ENCODE measurements around the gene GOLGA6L2.

Gene GOLGA6L2

DNA sequence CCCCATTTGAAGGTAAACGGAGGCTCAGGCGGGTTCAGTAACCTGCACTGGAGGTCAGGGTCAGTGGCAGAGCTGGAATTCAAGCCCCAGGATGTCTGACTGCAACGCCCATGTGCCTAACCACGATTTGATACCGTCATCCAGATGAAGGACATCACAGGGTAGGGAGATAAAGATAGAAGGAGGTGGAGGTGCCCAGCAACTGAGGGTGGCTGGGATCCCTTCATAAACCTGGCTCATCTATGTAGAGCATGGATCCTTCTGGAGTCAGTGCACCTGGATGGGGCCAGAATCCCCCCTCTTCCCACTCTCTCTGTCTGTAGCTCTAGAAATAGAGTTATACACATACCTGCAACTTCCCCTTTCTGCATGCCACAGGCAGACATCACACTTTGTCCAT, 51.2 kb downstream of the GOLGA6L2 start:
- no peaks in the 10 kb centered on the region for H3K27me3 ChIP-seq (ENCODE audit: low read length)
- no peak overlapping the region for H3K9ac ChIP-seq (ENCODE audit: low read length)
- H3K4me3 ChIP-seq (ENCODE audit: insufficient read depth, low read length, poor library complexity, severe bottlenecking): no peak overlapping the region
- no peak overlapping the region for H2AFZ ChIP-seq (ENCODE audit: low read depth, low read length, severe bottlenecking)
- no peaks in the 10 kb centered on the region for H3K9me3 ChIP-seq (ENCODE audit: insufficient read depth, low read length)
- no peaks in the 10 kb centered on the region for H4K20me1 ChIP-seq (ENCODE audit: low read depth, low read length)
- no peaks in the 10 kb centered on the region for H3K36me3 ChIP-seq (ENCODE audit: low read length)
- no peak overlapping the region for H3K27ac ChIP-seq (ENCODE audit: low read depth, low read length)
- TF ChIP-seq EZH2phosphoT487 (conservative IDR thresholded peaks at IDR 0.05; ENCODE audit: low read length): no peak
- TF ChIP-seq CTCF (IDR thresholded peaks at IDR 0.05; ENCODE audit: insufficient read depth, low read length, poor library complexity, severe bottlenecking): no peak
- H3K4me2 ChIP-seq (ENCODE audit: low read depth, low read length, poor library complexity, severe bottlenecking): no peak overlapping the region
- no peaks in the 10 kb centered on the region for H3K79me2 ChIP-seq (ENCODE audit: insufficient read depth, low read length)
- no peaks in the 10 kb centered on the region for H3K9me2 ChIP-seq (replicated peaks; ENCODE audit: insufficient read depth, low read length)
- no peaks in the 10 kb centered on the region for H3F3A ChIP-seq (ENCODE audit: insufficient read depth)

DNA sequence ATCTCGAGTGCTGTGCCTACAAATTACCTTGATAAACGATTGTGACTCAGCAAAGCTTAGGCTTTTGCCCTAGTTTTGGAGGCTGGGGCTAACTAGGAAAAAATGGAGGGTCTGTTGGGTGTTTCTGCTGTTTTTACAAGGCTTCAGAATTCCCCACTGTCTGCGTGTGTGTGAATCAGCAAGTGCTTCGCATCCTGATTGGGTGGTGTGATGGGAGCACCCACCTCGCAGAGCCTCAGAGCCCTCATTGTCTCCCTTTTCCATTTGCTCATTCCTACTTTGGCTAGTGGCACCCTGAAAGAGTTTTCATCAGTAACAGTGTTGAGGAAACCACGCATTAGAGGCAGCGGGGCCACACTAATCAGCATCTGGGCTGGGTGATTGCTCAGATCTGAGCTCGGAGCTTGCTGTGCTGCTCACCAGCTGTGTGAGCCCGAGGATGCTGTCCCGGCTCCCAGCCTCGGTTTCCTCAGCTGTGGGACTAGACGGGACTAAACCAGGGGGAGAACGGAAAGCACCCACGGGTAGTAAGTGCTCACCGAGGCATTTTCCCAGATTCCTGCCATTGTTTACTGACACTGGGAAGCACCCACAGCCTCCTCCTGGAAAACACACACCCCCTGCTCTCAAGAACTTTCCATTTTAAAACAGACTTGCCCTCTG, 51.9 kb downstream of the GOLGA6L2 start:
- H3K9me2 ChIP-seq (replicated peaks; ENCODE audit: insufficient read depth, low read length): no peaks in the 10 kb centered on the region
- H3K36me3 ChIP-seq (ENCODE audit: low read length): no peaks in the 10 kb centered on the region
- no peaks in the 10 kb centered on the region for H3F3A ChIP-seq (ENCODE audit: insufficient read depth)
- H3K27ac ChIP-seq (ENCODE audit: low read depth, low read length): no peak overlapping the region
- TF ChIP-seq CTCF (IDR thresholded peaks at IDR 0.05; ENCODE audit: insufficient read depth, low read length, poor library complexity, severe bottlenecking) (no peak), EZH2phosphoT487 (conservative IDR thresholded peaks at IDR 0.05; ENCODE audit: low read length) (no peak)
- no peaks in the 10 kb centered on the region for H4K20me1 ChIP-seq (ENCODE audit: low read depth, low read length)
- no peak overlapping the region for H3K4me2 ChIP-seq (ENCODE audit: low read depth, low read length, poor library complexity, severe bottlenecking)
- no peaks in the 10 kb centered on the region for H3K27me3 ChIP-seq (ENCODE audit: low read length)
- H3K9me3 ChIP-seq (ENCODE audit: insufficient read depth, low read length): no peaks in the 10 kb centered on the region
- no peak overlapping the region for H3K9ac ChIP-seq (ENCODE audit: low read length)
- H2AFZ ChIP-seq (ENCODE audit: low read depth, low read length, severe bottlenecking): no peak overlapping the region
- H3K4me3 ChIP-seq (ENCODE audit: insufficient read depth, low read length, poor library complexity, severe bottlenecking): no peak overlapping the region
- no peaks in the 10 kb centered on the region for H3K79me2 ChIP-seq (ENCODE audit: insufficient read depth, low read length)

All from SU-DHL-6 (cell line).